NCI-H82 treated with DMSO at 0.1 percent for 48 hours (cell line): ENCODE measurements around the gene CYB561A3.
A peak's percentile ranks its signal among the peaks of the same experiment; 100 is the strongest.
"Not testable (repeated sequence)": the region's sequence is repeated elsewhere in the genome, so short reads cannot be mapped to it uniquely, and the experiment has no call there.

Experiments used
- DNase-seq: peaks from one replicate; lab custom pipeline; 2025; ENCODE audit not compliant: unreplicated experiment; lab: John Stamatoyannopoulos, UW

Gene CYB561A3

GRCh38 chr11:61361741-61362541 is at the start of gene CYB561A3, which contains the start of gene TMEM138:
TSS of gene CYB561A3 (minus strand) at chr11:61361882. CDS start at chr11:61356713, 5,169 bp downstream.
TSS of gene TMEM138 (plus strand) at chr11:61362374. CDS start at chr11:61364391, 2,017 bp downstream.
- DNase-seq, result peak; percentile 75

- no peak for DNase-seq
Observed at GRCh38 chr11:61406991-61407728, 45.5 kb upstream of the CYB561A3 start.

- no peak for DNase-seq
Observed at GRCh38 chr11:61406067-61406466, 44.4 kb upstream of the CYB561A3 start.

- DNase-seq, result no peak
Observed at GRCh38 chr11:61404641-61405040, 43.0 kb upstream of the CYB561A3 start.

GRCh38 chr11:61404103-61404502 is 42.4 kb upstream of the CYB561A3 start:
- no peak for DNase-seq

GRCh38 chr11:61403658-61404057 is 42.0 kb upstream of the CYB561A3 start:
- DNase-seq, result no peak

- no peak for DNase-seq
Observed at GRCh38 chr11:61401573-61401972, 39.9 kb upstream of the CYB561A3 start.

GRCh38 chr11:61401173-61401572 is 39.5 kb upstream of the CYB561A3 start:
- no peak for DNase-seq

GRCh38 chr11:61392981-61393595 is 31.4 kb upstream of the CYB561A3 start:
- DNase-seq, result no peak

- DNase-seq, result no peak
Observed at GRCh38 chr11:61390161-61390560, 28.5 kb upstream of the CYB561A3 start.

- no peak for DNase-seq
Observed at GRCh38 chr11:61384271-61385242, 22.9 kb upstream of the CYB561A3 start.

GRCh38 chr11:61383859-61384258 is 22.2 kb upstream of the CYB561A3 start:
- not testable (repeated sequence) for DNase-seq

- DNase-seq, result no peak
Observed at GRCh38 chr11:61380884-61381283, 19.2 kb upstream of the CYB561A3 start.

- DNase-seq, result no peak
Observed at GRCh38 chr11:61378713-61379313, 17.1 kb upstream of the CYB561A3 start.

GRCh38 chr11:61377461-61378160 is 15.9 kb upstream of the CYB561A3 start:
- DNase-seq, result no peak

- DNase-seq, result no peak
Observed at GRCh38 chr11:61375761-61376108, 14.1 kb upstream of the CYB561A3 start.

GRCh38 chr11:61372659-61373420 is 11.2 kb upstream of the CYB561A3 start:
- no peak for DNase-seq

- no peak for DNase-seq
Observed at GRCh38 chr11:61370349-61371005, 8.8 kb upstream of the CYB561A3 start.
